NCI-H774 (cell line): ENCODE data around the gene RGS7BP.
A peak's percentile ranks its signal among the peaks of the same experiment; 100 is the strongest.

Experiments used
- DNase-seq: peaks from one replicate; lab custom pipeline; 2025; lab: John Stamatoyannopoulos, UW

Gene RGS7BP

DNA sequence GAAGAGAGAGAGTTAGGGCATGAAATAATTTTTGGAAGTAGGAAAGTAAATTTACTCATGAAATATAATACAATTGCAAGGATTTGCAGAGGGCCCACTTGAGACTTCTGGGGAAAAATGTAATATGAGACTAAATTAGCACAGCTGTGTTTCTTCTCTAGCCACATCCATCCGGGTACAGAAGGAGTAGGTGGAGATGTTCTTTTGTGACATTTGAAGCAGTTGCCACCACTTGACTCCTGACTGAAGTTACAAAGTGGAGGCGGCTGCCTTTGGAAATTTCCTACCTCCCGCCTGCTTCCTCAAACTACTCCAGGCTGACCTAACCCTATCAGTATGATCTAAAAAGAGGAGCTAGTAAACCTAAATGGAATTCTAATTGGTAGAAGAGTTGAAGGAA, 126.4 kb downstream of the RGS7BP start:
- no peak for DNase-seq

GRCh38 chr5:64634997-64635686, 129.3 kb downstream of the RGS7BP start:
- no peak for DNase-seq

GRCh38 chr5:64637144-64637543, 131.3 kb downstream of the RGS7BP start:
- no peak for DNase-seq

DNA sequence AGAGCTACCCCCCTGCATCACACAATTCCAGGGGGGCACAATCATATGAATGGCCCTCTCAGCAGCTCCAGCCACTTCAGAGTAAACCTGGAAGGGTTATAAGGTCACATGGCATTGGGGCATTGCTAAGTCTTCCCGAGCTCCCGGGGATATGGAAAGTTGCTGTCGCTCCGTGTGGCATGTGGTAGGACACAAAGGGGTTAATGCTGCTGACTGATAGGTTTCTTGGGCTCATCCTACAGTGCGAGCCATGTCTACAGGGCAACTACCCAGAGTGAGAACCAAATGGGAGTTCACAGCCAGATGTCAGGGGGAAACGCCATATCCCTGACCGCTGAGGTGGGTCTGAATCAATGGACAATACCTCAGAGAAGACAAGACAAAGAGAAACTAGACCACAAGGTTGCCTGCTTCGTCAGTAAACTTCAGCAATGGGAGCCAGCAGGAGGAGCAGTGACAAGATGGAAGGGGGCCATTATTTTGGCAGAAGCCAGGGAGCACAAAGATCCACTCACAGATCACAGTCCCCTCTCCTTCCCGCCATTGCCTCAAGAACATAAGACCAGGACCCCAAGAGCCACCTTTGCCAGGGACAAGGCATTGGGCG, 132.1 kb downstream of the RGS7BP start:
- DNase-seq: no peak

- DNase-seq: no peak
These were observed 139.0 kb downstream of the RGS7BP start for GRCh38 chr5:64644831-64645230.

DNA sequence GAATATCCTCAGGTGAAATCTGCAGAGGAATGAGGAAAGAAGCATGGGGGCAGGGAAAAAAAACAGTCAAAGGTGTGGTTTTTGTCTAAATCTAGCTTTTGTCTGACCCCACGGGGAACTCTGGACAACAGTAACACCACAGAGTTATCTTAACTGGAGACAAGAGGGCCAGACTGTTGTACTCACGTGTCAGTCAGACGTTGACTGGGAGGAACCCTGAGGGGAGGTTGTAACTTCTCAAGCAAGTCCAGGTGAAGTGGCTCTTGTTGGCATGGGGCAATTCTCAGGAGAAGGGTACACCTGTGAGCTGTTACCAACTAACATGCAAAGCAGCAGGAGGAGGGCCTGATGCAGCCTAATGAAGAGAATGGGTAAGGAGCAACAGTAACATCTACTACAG, 140.4 kb downstream of the RGS7BP start:
- no peak for DNase-seq

DNA sequence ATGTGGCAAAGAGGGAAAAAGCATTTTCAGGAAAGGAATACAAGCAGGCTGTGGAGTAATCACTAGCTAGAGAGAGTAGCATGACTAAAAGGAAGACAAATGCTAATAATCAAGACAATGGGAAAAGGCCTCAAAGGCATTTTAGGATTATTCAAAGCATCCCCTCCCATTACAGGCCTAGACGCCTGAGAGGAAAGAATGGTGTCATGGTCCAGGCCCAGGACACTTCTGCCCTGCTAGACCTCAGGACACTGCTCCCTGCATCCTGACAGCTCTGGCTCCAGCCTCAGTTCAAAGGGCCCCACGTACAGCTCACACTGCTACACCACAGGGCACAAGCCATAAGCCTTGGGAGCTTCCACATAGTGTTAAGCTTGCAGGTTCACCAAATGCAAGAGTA, 143.7 kb downstream of the RGS7BP start:
- no peak for DNase-seq

DNA sequence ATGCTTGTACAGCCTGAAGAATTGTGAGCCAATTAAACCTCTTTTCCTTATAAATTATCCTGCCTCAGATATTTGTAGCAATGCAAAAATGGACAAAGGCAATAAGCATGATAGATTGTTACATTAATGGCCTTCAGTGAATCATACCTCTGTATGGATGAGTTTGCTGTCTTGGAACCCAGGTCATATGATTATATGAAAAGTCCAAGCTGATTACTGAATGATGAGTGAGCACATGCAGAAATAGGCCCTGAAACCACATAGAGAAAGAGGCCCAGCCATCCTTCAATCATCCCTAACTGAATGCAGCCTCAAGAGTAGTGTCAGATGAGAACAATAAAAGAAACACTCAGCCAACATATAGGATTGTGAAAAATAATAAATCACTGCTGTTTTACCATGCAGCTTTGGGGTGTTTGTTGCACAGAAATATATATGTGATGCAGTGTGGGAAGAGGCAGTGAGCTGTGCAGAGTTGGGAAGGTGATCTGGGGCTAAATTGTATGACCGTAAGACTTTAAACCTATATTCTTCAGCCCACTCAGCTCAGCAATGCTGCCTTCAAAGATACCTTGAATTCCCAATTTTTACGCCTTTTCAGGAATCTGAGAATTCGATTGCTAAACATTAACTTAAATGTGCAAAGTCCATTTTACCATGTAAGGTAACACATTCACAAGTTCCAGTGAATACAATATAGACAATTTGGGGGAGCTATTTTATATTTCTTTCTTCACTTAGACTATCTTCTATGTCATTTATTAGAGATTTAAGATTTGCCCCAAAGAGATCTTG, 148.1 kb downstream of the RGS7BP start:
- no peak for DNase-seq

DNA sequence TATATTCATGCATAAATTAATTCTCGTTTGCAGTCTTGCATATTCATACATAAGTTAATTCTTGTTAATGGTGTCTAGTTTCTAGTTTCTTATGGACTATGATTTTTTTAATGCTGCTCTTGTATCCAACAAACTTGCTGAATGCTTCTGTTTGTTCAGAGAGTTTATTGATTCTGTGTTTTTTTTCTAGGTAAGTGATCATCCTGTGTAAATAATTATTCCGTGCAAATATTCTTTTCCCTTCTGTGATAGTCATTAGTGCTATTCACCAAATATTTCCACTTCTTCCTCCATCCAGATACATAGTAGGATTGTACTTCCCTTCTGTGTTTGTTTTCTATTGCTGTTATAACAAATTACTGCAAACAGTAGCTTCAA, 148.7 kb downstream of the RGS7BP start:
- DNase-seq: peak; percentile 6

DNA sequence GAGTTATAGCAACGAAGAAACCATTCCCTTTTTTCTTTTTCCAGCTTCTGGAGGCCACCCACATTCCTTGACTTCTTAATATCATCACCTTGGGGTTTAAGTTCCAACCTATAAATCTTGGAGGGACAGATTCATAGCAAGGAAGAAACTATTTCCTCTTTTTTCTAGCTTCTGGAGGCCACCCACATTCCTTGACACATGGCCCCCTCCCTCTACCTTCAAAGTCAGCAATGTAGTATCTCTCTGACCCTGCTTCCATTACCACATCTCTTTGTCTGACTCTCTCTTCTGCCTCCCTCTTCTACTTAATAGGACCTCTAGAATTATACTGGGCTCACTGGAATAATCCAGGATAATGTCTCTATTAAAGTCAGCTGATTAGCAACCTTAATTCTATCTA, 149.8 kb downstream of the RGS7BP start:
- no peak for DNase-seq

- no peak for DNase-seq
These were observed 153.5 kb downstream of the RGS7BP start for GRCh38 chr5:64659289-64659688.
